Measurements from ENCODE around the gene OR2T1. TPM values are rescaled to one million over a fixed set of nuclear protein-coding genes. Genes with fewer than 3 reads are reported as not detected.
"Not testable (repeated sequence)": the region's sequence is repeated elsewhere in the genome, so short reads cannot be mapped to it uniquely, and the experiment has no call there.

Gene OR2T1
- total and polyA plus RNA-seq, 9 of the 15 experiments (the other 6 are each of a cell fraction or from before 2014, with no cell fraction given) = not detected

GRCh38 chr1:248438668-248439067 is 35.8 kb downstream of the OR2T1 start:
- H3K9me3 ChIP-seq (replicated peaks; ENCODE audit: control insufficient read depth, insufficient read depth, low read depth, low read length); intact Hi-C loops (cut with micrococcal nuclease); DNase-seq (ENCODE audit: extremely low read depth in 1 of 4, low spot score in 3 of 4); H3K4me2 ChIP-seq (ENCODE audit: insufficient read depth, low read length); CTCF ChIA-PET (ENCODE audit: low intra/inter-chr PET ratio); FAIRE-seq; BruUV-seq (replicated peaks); H3K36me3 ChIP-seq (ENCODE audit: control insufficient read depth, insufficient read depth, low read length); H3K9ac ChIP-seq (ENCODE audit: insufficient read depth in 1 of 2, low read depth in 2 of 2, low read length in 2 of 2); H3K4me1 ChIP-seq (replicated peaks in 1 of 2; ENCODE audit: control insufficient read depth in 2 of 2, insufficient read depth in 2 of 2, low read length in 2 of 2); POLR2A ChIA-PET; H3K27ac ChIP-seq (ENCODE audit: extremely low read depth, low read depth, low read length); H3K79me2 ChIP-seq (ENCODE audit: control insufficient read depth, insufficient read depth, low read length); ATAC-seq; H2AFZ ChIP-seq (ENCODE audit: low read depth, low read length); H4K20me1 ChIP-seq (replicated peaks; ENCODE audit: control insufficient read depth, insufficient read depth, low read length); H3K27me3 ChIP-seq (ENCODE audit: control insufficient read depth in 2 of 2, insufficient read depth in 2 of 2, low read length in 2 of 2); in situ Hi-C loops (cut with MboI); H3K4me3 ChIP-seq; H3K9me1 ChIP-seq (ENCODE audit: control insufficient read depth, insufficient read depth, low read length): not testable (repeated sequence)
- WGBS (ENCODE audit: insufficient coverage, low coverage, missing lambda C conversion rate) = 0% methylated on average over 1 of the region's 1 CpG

DNA sequence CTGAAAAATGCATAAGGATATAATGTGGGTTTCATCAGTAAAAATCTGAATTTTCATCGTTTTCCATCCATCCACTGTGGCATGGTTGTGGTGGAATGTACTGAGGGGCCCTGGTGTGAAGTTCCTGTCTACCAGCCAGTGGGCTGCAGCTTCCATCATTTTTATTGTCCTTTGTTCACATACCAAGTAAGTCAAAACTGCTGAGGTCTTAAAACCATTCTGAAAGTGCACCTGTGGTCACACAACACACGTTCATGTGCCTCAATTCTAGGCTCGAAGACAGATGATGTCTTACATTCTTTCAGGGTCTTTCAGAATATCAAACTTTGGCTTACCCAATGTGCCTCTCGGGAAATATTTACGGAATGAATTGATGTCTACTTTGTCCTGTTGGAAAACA is 36.4 kb downstream of the OR2T1 start:
- CTCF ChIA-PET (ENCODE audit: low intra/inter-chr PET ratio); in situ Hi-C loops (cut with MboI); H3K9ac ChIP-seq (ENCODE audit: insufficient read depth in 1 of 2, low read depth in 2 of 2, low read length in 2 of 2); H4K20me1 ChIP-seq (replicated peaks; ENCODE audit: control insufficient read depth, insufficient read depth, low read length); H3K79me2 ChIP-seq (ENCODE audit: control insufficient read depth, insufficient read depth, low read length); H3K9me1 ChIP-seq (ENCODE audit: control insufficient read depth, insufficient read depth, low read length); ATAC-seq; H3K36me3 ChIP-seq (ENCODE audit: control insufficient read depth, insufficient read depth, low read length); DNase-seq (ENCODE audit: extremely low read depth in 1 of 4, low spot score in 3 of 4); H3K4me3 ChIP-seq; H3K4me1 ChIP-seq (replicated peaks in 1 of 2; ENCODE audit: control insufficient read depth in 2 of 2, insufficient read depth in 2 of 2, low read length in 2 of 2); H3K9me3 ChIP-seq (replicated peaks; ENCODE audit: control insufficient read depth, insufficient read depth, low read depth, low read length); POLR2A ChIA-PET; H3K27me3 ChIP-seq (ENCODE audit: control insufficient read depth in 2 of 2, insufficient read depth in 2 of 2, low read length in 2 of 2); H2AFZ ChIP-seq (ENCODE audit: low read depth, low read length); H3K4me2 ChIP-seq (ENCODE audit: insufficient read depth, low read length); intact Hi-C loops (cut with micrococcal nuclease); FAIRE-seq; BruUV-seq (replicated peaks); H3K27ac ChIP-seq (ENCODE audit: extremely low read depth, low read depth, low read length): not testable (repeated sequence)
- 0% methylated on average over 5 of the region's 5 CpGs for WGBS (ENCODE audit: insufficient coverage, low coverage, missing lambda C conversion rate)

DNA sequence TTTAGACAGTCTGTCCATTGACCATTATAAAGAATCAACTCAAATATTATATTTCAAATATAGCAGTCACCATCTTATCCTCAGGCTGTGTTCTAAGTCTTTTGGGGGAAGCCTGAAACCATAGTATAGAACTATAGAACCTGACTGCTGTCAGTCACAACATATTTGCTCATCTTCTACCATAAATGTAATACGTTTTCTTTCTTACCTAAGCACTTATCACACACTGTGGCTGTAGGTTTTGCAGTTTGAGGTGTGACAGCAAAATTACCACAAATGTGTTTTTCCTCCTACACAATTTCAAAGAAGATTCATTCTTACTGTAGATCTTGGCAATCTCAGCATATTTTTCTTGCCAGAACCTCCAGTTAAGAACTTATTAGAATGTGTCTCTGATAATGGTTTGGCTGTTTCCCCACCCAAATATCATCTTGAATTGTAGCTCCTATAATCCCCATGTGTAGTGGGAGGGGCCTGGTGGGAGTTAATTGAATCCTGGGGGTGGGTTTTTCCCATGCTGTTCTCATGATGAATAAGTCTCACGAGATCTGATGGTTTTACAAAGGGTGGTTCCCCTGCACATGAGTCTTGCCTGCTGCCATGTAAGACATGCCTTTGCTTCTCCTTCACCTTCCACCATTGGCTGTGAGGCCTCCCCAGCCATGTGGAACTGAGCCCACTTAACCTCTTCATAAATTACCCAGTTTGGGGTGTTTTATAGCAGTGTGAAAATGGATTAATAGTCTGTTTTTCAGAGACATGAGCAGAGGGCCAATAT is 39.8 kb downstream of the OR2T1 start:
- H3K4me3 ChIP-seq; BruUV-seq (replicated peaks); intact Hi-C loops (cut with micrococcal nuclease); H4K20me1 ChIP-seq (replicated peaks; ENCODE audit: control insufficient read depth, insufficient read depth, low read length); FAIRE-seq; H2AFZ ChIP-seq (ENCODE audit: low read depth, low read length); H3K4me1 ChIP-seq (replicated peaks in 1 of 2; ENCODE audit: control insufficient read depth in 2 of 2, insufficient read depth in 2 of 2, low read length in 2 of 2); H3K9me3 ChIP-seq (replicated peaks; ENCODE audit: control insufficient read depth, insufficient read depth, low read depth, low read length); DNase-seq (ENCODE audit: extremely low read depth in 1 of 4, low spot score in 3 of 4); H3K27ac ChIP-seq (ENCODE audit: extremely low read depth, low read depth, low read length); CTCF ChIA-PET (ENCODE audit: low intra/inter-chr PET ratio); H3K9ac ChIP-seq (ENCODE audit: insufficient read depth in 1 of 2, low read depth in 2 of 2, low read length in 2 of 2); H3K9me1 ChIP-seq (ENCODE audit: control insufficient read depth, insufficient read depth, low read length); H3K4me2 ChIP-seq (ENCODE audit: insufficient read depth, low read length); H3K79me2 ChIP-seq (ENCODE audit: control insufficient read depth, insufficient read depth, low read length); H3K27me3 ChIP-seq (ENCODE audit: control insufficient read depth in 2 of 2, insufficient read depth in 2 of 2, low read length in 2 of 2); H3K36me3 ChIP-seq (ENCODE audit: control insufficient read depth, insufficient read depth, low read length); POLR2A ChIA-PET; ATAC-seq: not testable (repeated sequence)
- in situ Hi-C loops (cut with MboI) = loop anchor here (5.0 kb wide), 1 partner anchor 205 kb away; the partner anchor contains the start of gene OR2T35
- 0% methylated on average over 1 of the region's 2 CpGs for WGBS (ENCODE audit: insufficient coverage, low coverage, missing lambda C conversion rate)
